ENCODE measurements around the gene MRPS6. TPM values are rescaled to one million over a fixed set of nuclear protein-coding genes. Genes with fewer than 3 reads are reported as not detected.

Gene MRPS6
- total and polyA plus RNA-seq, 2 donors from 2014 or later, result 52.3 to 270 TPM

GRCh38 chr21:34037009-34037795 is 36.2 kb upstream of the MRPS6 start:
- no peaks in the 10 kb centered on the region for H3K9me3 ChIP-seq (ENCODE audit: control insufficient read depth in 2 of 3, insufficient read depth in 1 of 3, low read length in 3 of 3)
- intact Hi-C loops (cut with DNase I), result no loop called here
- H3K27ac ChIP-seq (ENCODE audit: low read depth in 2 of 2, low read length in 2 of 2), result no peak overlapping the region
- no peak for TF ChIP-seq CTCF (IDR thresholded peaks at IDR 0.05; ENCODE audit: borderline replicate concordance, extremely low read depth, insufficient read depth)
- H3K4me3 ChIP-seq (ENCODE audit: low read length in 3 of 3), result no peak overlapping the region
- no peak overlapping the region for H3K9ac ChIP-seq (ENCODE audit: low read length in 3 of 3)
- H3K27me3 ChIP-seq (ENCODE audit: control insufficient read depth, insufficient read depth, low read length), result no peaks in the 10 kb centered on the region
- DNase-seq (peak in 4 of 5 donors; percentile 28 to 61 (median 40)), FAIRE-seq (no peak)
- peaks cover 0 to 14% (median 2%) of the 10 kb centered on the region in 3 donors for H3K4me1 ChIP-seq (ENCODE audit: control insufficient read depth in 2 of 3, insufficient read depth in 2 of 3, low read depth in 1 of 3, low read length in 3 of 3)
- H3K36me3 ChIP-seq (ENCODE audit: control insufficient read depth in 2 of 3, insufficient read depth in 3 of 3, low read length in 3 of 3), result no peaks in the 10 kb centered on the region

DNA sequence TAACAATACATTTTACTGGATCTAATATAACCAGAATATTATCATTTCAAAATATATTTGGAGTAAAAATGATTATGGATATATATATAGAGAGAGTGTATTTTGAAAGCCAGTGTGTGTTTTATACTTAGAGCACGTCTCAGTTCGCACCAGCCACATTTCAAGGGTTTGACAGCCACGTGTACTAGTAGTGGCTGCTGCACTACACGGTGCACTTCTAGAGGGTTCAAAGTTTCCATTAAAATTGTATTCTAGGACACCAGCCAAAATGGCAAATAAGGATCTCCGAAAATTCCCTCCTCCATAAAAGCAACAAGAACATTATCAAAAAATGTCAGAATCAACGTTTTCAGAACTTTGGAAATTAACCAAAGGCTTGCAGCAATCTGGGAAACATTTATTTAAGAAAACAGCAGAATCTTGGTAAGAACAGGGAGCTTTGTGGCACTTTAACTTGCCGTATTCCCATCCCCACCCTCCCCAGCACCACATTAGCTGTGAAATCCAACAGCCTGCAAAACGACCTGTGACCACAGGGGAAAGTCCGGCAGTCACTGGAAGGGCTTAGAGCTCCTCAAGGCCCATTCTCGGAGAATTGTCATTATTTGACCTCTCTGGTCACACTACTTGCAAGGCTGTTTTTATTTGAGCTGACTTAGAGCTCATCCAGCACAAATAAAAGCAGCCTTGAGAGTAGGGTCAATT is 33.5 kb upstream of the MRPS6 start:
- no peak for TF ChIP-seq CTCF (IDR thresholded peaks at IDR 0.05; ENCODE audit: borderline replicate concordance, extremely low read depth, insufficient read depth)
- no peak for FAIRE-seq
- Histone ChIP-seq H3K9ac (ENCODE audit: low read length in 3 of 3) (no peak overlapping the region), H3K4me3 (ENCODE audit: low read length in 3 of 3) (no peak overlapping the region), H3K9me3 (ENCODE audit: control insufficient read depth in 2 of 3, insufficient read depth in 1 of 3, low read length in 3 of 3) (no peaks in the 10 kb centered on the region), H3K4me1 (ENCODE audit: control insufficient read depth in 2 of 3, insufficient read depth in 2 of 3, low read depth in 1 of 3, low read length in 3 of 3) (peaks cover 0 to 8% (median 2%) of the 10 kb centered on the region in 3 donors), H3K27me3 (ENCODE audit: control insufficient read depth, insufficient read depth, low read length) (no peaks in the 10 kb centered on the region), H3K36me3 (ENCODE audit: control insufficient read depth in 2 of 3, insufficient read depth in 3 of 3, low read length in 3 of 3) (no peaks in the 10 kb centered on the region), H3K27ac (ENCODE audit: low read depth in 2 of 2, low read length in 2 of 2) (peak overlapping the region; percentile 26 to 51)
- intact Hi-C loops (cut with DNase I), result no loop called here
- peak in 1 of 5 donors; percentile 29 for DNase-seq

- H3K36me3 ChIP-seq (ENCODE audit: control insufficient read depth in 2 of 3, insufficient read depth in 3 of 3, low read length in 3 of 3), result no peaks in the 10 kb centered on the region
- intact Hi-C loops (cut with DNase I), result no loop called here
- no peaks in the 10 kb centered on the region for H3K27me3 ChIP-seq (ENCODE audit: control insufficient read depth, insufficient read depth, low read length)
- DNase-seq, result no peak
- peaks cover 0 to 8% (median 2%) of the 10 kb centered on the region in 3 donors for H3K4me1 ChIP-seq (ENCODE audit: control insufficient read depth in 2 of 3, insufficient read depth in 2 of 3, low read depth in 1 of 3, low read length in 3 of 3)
- H3K9me3 ChIP-seq (ENCODE audit: control insufficient read depth in 2 of 3, insufficient read depth in 1 of 3, low read length in 3 of 3), result no peaks in the 10 kb centered on the region
- H3K9ac ChIP-seq (ENCODE audit: low read length in 3 of 3), result no peak overlapping the region
- no peak for FAIRE-seq
- H3K4me3 ChIP-seq (ENCODE audit: low read length in 3 of 3), result no peak overlapping the region
- H3K27ac ChIP-seq (ENCODE audit: low read depth in 2 of 2, low read length in 2 of 2), result no peak overlapping the region
- TF ChIP-seq CTCF (IDR thresholded peaks at IDR 0.05; ENCODE audit: borderline replicate concordance, extremely low read depth, insufficient read depth), result no peak
Measured at GRCh38 chr21:34042735-34043134, 30.6 kb upstream of the MRPS6 start.
